ENCODE results near the gene PORCN. TPM values are rescaled to one million over a fixed set of nuclear protein-coding genes. Genes with fewer than 3 reads are reported as not detected.

The PORCN gene
- total and polyA plus RNA-seq, 9 of the 15 experiments (the other 6 are each of a cell fraction or from before 2014, with no cell fraction given), result 0.34 to 5.1 (median 2.8) TPM

DNA sequence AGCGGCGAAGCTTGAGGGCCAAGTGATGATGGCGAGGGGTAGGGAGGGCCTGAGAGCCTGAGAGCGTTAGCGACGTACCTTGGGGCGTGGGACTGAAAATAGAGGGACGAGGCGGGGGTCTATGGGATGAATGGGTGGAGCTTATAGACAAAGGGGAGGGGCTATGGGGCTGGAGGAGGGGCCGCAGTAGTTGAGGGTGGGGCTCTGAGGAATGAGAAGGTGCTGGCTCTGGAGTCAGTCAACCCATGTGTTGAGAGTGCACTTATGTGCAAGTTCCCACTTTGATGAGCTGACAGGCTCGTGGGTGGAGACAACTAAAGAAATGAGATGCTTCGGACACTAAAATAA, 31.2 kb downstream of the PORCN start:
- WGBS (ENCODE audit: insufficient coverage, low coverage, missing lambda C conversion rate), result 1% methylated on average over 10 of the region's 12 CpGs
- ATAC-seq (peak; percentile 84), DNase-seq (ENCODE audit: extremely low read depth in 1 of 4, low spot score in 3 of 4) (peak in 3 of 4 experiments; percentile 73 to 75 (median 73)), FAIRE-seq (no peak)
- Histone ChIP-seq H3K36me3 (ENCODE audit: control insufficient read depth, insufficient read depth, low read length) (peaks cover 21% of the 10 kb centered on the region), H3K27ac (ENCODE audit: extremely low read depth, low read depth, low read length) (peak overlapping the region; percentile 94), H3K9me1 (ENCODE audit: control insufficient read depth, insufficient read depth, low read length) (no peaks in the 10 kb centered on the region), H3K27me3 (ENCODE audit: control insufficient read depth in 2 of 2, insufficient read depth in 2 of 2, low read length in 2 of 2) (no peaks in the 10 kb centered on the region), H3K79me2 (ENCODE audit: control insufficient read depth, insufficient read depth, low read length) (peaks cover 17% of the 10 kb centered on the region), H3K9ac (ENCODE audit: insufficient read depth in 1 of 2, low read depth in 2 of 2, low read length in 2 of 2) (peak overlapping the region; percentile 69 to 91; a peak in 3 of 4 replicates), H4K20me1 (replicated peaks; ENCODE audit: control insufficient read depth, insufficient read depth, low read length) (no peaks in the 10 kb centered on the region), H2AFZ (ENCODE audit: low read depth, low read length) (peak overlapping the region; percentile 96), H3K4me3 (peak overlapping the region; percentile 66), H3K4me1 (replicated peaks in 1 of 2; ENCODE audit: control insufficient read depth in 2 of 2, insufficient read depth in 2 of 2, low read length in 2 of 2) (peaks cover 9 to 19% of the 10 kb centered on the region in 2 experiments; a peak in 4 of 5 replicates), H3K9me3 (replicated peaks; ENCODE audit: control insufficient read depth, insufficient read depth, low read depth, low read length) (no peaks in the 10 kb centered on the region), H3K4me2 (ENCODE audit: insufficient read depth, low read length) (peak overlapping the region; percentile 89)
- intact Hi-C loops (cut with micrococcal nuclease) (no loop called here), in situ Hi-C loops (cut with MboI) (no loop called here)
- TF ChIP-seq, protein P1, sequence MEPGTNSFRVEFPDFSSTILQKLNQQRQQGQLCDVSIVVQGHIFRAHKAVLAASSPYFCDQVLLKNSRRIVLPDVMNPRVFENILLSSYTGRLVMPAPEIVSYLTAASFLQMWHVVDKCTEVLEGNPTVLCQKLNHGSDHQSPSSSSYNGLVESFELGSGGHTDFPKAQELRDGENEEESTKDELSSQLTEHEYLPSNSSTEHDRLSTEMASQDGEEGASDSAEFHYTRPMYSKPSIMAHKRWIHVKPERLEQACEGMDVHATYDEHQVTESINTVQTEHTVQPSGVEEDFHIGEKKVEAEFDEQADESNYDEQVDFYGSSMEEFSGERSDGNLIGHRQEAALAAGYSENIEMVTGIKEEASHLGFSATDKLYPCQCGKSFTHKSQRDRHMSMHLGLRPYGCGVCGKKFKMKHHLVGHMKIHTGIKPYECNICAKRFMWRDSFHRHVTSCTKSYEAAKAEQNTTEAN (CRISPR knock-in tag; IDR thresholded peaks at IDR 0.05), result 0 out of 2 replicates have a peak, but pooled peaks have one; percentile 45
- no peak for TF ChIP-seq PHF21A (IDR thresholded peaks at IDR 0.05; ENCODE audit: borderline replicate concordance, low read depth)
- no peak for TF ChIP-seq ZNF121 (CRISPR knock-in tag; conservative IDR thresholded peaks at IDR 0.05)
- peak in 1 of 2 experiments; percentile 52; a peak in 1 of 4 replicates for TF ChIP-seq MAZ (CRISPR knock-in tag; conservative IDR thresholded peaks at IDR 0.05 in 1 of 2, IDR thresholded peaks at IDR 0.05 in 1 of 2)
- no peak for TF ChIP-seq ZNF551 (CRISPR knock-in tag; IDR thresholded peaks at IDR 0.05)
- TF ChIP-seq CHD1 (IDR thresholded peaks at IDR 0.05; ENCODE audit: low read length), result peak; percentile 66
- TF ChIP-seq THRB (CRISPR knock-in tag; conservative IDR thresholded peaks at IDR 0.05), result 0 out of 2 replicates have a peak, but pooled peaks have one; percentile 13
- TF ChIP-seq ZNF644 (tag; IDR thresholded peaks at IDR 0.05; ENCODE audit: low read depth), result no peak
- 0 out of 2 replicates have a peak, but pooled peaks have one; percentile 5 for TF ChIP-seq PHF8 (IDR thresholded peaks at IDR 0.05; ENCODE audit: borderline replicate concordance, low read length)
- TF ChIP-seq ARID1B (IDR thresholded peaks at IDR 0.05), result 0 out of 2 replicates have a peak, but pooled peaks have one; percentile 4
- TF ChIP-seq SAP30 (IDR thresholded peaks at IDR 0.05; ENCODE audit: borderline replicate concordance, insufficient read depth, low read depth, low read length, poor library complexity, severe bottlenecking), result peak; percentile 15
- BruUV-seq (replicated peaks), result no TSS peak
- ChIA-PET POLR2A (interaction anchor here (0.6 to 2.3 kb wide), 8 partner anchors 9 to 74 kb away, joined by 3 to 12 read pairs (median 4); partner anchors contain the start of genes EBP and RBM3), CTCF (ENCODE audit: low intra/inter-chr PET ratio) (no interaction called here)
